Heart right ventricle (tissue), 16 donors: ENCODE measurements around the gene INO80D. TPM values are rescaled to one million over a fixed set of nuclear protein-coding genes. Genes with fewer than 3 reads are reported as not detected.
"Not testable (repeated sequence)": the region's sequence is repeated elsewhere in the genome, so short reads cannot be mapped to it uniquely, and the experiment has no call there.

Source experiments
- ATAC-seq, 8 donors: fragments of 200-7000 bp; cut with Tn5 transposase; one replicate each; pipeline ENCODE4 v1.9.1; 2020; ENCODE audit warnings: mild to moderate bottlenecking in 8 of 8, moderate library complexity in 8 of 8, moderate number of reproducible peaks in 1 of 8
- DNase-seq, 2 donors: peaks; one replicate each; pipeline ENCODE4 v3.0.0-alpha.2; 2020
- H3K27ac ChIP-seq, 10 donors: fragments of 200-600 bp; sonication (generic) in 2 of 10; one replicate each; pipeline versions ENCODE4 v1.5.0 to v1.8.0; 2020 to 2022; ENCODE audit warnings: mild to moderate bottlenecking in 3 of 10
- H3K27me3 ChIP-seq, 7 donors: fragments of 200-600 bp; one replicate each; pipeline ENCODE4 v1.8.0; 2021 to 2022; ENCODE audit warnings: mild to moderate bottlenecking in 2 of 7
- H3K36me3 ChIP-seq, 9 donors: fragments of 200-600 bp; sonication (generic) in 1 of 9; one replicate each; pipeline versions ENCODE4 v1.5.0 to v1.8.0; 2020 to 2022; ENCODE audit warnings: mild to moderate bottlenecking in 2 of 9
- H3K4me1 ChIP-seq, 9 donors: fragments of 200-600 bp; sonication (generic) in 1 of 9; one replicate each; pipeline versions ENCODE4 v1.5.0 to v1.8.0; 2020 to 2022; ENCODE audit warnings: mild to moderate bottlenecking in 4 of 9
- H3K4me3 ChIP-seq, 10 donors: fragments of 200-600 bp; sonication (generic) in 2 of 10; one replicate each; pipeline versions ENCODE4 v1.5.0 to v1.8.0; 2020 to 2022; ENCODE audit warnings: mild to moderate bottlenecking in 7 of 10, moderate library complexity in 2 of 10
- H3K9me3 ChIP-seq, 11 donors: fragments of 200-600 bp in 10 of 11; sonication (generic) in 2 of 11; one replicate each; pipeline versions ENCODE4 v1.5.0 to v1.8.0; 2013 to 2022; ENCODE audit warnings: mild to moderate bottlenecking in 2 of 11, control low read depth in 1 of 11, moderate library complexity in 1 of 11
- whole genome bisulfite sequencing, 2 donors: extraction: QIAGEN DNeasy Blood & Tissue Kit; methylation state at CpG; one replicate each; pipeline ENCODE4 v1.1.7; 2013; ENCODE audit warnings: inconsistent platforms in 1 of 2; 5-methylcytosine and 5-hydroxymethylcytosine counted together
- intact Hi-C, 10 donors: fragments of 100-400 bp; cut with DNase I; formaldehyde crosslinking; loops; one replicate each; pipeline versions ENCODE4 v1.11.1 to v1.14.2; 2022
- polyA plus RNA-seq, 2 donors: library from polyadenylated mRNA; stranded (reverse); fragments of 200-250 nt; gene quantifications; one replicate each; pipeline ENCODE4 v1.2.3, GENCODE V29; 2013
- total RNA-seq, 10 donors: library from RNA; stranded (reverse); fragmentation: NEBNext Ultra II Directional in 3 of 10; extraction: Animal tissue kit (Norgen Biotek cat#: 25700) in 3 of 10; gene quantifications; one replicate each; pipeline versions ENCODE4 v1.2.1 to v1.2.4, GENCODE V29; 2021 to 2023
- TF ChIP-seq, protein P1 (sequence below), 9 donors: fragments of 200-600 bp; sonication (generic) in 2 of 9; IDR thresholded peaks; one replicate each; pipeline versions ENCODE4 v1.5.0 to v1.8.0; 2021 to 2022; ENCODE audit warnings: antibody characterized with exemption in 9 of 9, mild to moderate bottlenecking in 5 of 9, moderate library complexity in 1 of 9
- donor health status: Arrhythmogenic right ventricular cardiomyopathy.
- donor health status: ischemic (EF 13 %, LVEDD 7.1; RV severe dilation, severe dysfunction).
- donor health status: healthy with polysubstance abuse.
- donor health status: DM: no; HTN: yes; CAD: no.
- donor health status: DM: no; HTN: no; CAD: no.
- donor health status: ischemic (EF 25% LVEDD 6.9; RV normal size, moderate dysfunction).
- donor health status: ischemic (EF 25% LVEDD 5.7; RV mildly dilated, moderate dysfunction).
- donor health status: healthy.
- donor health status: DM: yes; HTN: yes; CAD: no.
- donor health status: Ischemic cardiomyopathy.
- donor health status: ischemic (EF 35%, LVEDD 5.7; RV mildly dilated, moderate dysfunction).
- donor health status: nonischemic (EF 11% LVEDD 7.7; RV severe dilation, severe dysfunction).
- donor health status: DM: yes; HTN: yes; CAD: no.
- donor health status: PGD.
- donor health status: ischemic (EF 29% LVEDD 5.4; RV normal size, mild dysfunction).
- donor health status: nonischemic (EF 23%, LVEDD 6.1; RV moderate dilation, normal function).

INO80D gene
- total and polyA plus RNA-seq, 12 donors: 1.1 to 26.3 (median 15.9) TPM

DNA sequence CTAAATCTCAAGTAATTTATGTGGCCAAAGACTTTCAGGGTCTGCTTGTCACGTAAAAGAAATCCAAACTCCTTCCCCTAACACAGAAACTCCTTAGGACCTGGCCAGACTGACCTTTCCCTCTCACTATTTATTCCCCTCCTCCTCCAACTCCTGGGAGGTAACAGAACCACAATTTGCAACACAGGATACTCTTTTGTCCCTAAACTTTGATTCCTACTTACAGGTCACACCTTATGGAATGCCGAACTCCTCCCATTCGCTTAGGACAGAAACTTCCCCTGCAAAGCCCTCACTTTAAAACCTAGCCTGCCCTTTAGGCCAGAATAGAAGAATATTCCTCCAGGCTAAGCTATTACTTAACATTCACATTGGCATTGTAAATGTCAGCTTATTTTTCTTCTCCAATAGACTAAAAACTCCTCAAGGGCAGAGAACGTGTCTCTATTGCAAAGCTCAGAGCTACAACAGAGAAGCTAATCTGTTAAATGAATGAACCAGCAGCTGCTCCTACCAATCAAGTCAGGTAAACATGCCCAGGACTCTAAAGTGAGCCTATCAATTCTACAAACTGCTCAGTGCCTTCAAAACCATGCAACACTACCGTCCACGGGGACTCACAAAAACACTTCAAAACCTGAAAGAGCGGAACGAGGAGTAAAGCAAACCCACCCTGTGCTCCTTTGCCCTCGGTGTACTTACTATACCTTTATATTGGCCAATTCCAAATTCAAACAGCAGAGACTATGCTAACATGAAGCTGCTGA, 6.1 kb downstream of the INO80D start:
- Histone ChIP-seq H3K36me3 (no peaks in the 10 kb centered on the region), H3K27me3 (no peaks in the 10 kb centered on the region), H3K27ac (no peak overlapping the region), H3K4me1 (peaks cover 0 to 30% (median 13%) of the 10 kb centered on the region in 9 donors), H3K9me3 (no peaks in the 10 kb centered on the region), H3K4me3 (no peak overlapping the region)
- intact Hi-C loops: loop anchor here in 1 of 10 donors (10.0 kb wide), 1 partner anchor 75 kb away; the partner anchor contains the start of genes EEF1B2 and NDUFS1
- no peak for ATAC-seq
- DNase-seq: no peak
- TF ChIP-seq, protein P1, sequence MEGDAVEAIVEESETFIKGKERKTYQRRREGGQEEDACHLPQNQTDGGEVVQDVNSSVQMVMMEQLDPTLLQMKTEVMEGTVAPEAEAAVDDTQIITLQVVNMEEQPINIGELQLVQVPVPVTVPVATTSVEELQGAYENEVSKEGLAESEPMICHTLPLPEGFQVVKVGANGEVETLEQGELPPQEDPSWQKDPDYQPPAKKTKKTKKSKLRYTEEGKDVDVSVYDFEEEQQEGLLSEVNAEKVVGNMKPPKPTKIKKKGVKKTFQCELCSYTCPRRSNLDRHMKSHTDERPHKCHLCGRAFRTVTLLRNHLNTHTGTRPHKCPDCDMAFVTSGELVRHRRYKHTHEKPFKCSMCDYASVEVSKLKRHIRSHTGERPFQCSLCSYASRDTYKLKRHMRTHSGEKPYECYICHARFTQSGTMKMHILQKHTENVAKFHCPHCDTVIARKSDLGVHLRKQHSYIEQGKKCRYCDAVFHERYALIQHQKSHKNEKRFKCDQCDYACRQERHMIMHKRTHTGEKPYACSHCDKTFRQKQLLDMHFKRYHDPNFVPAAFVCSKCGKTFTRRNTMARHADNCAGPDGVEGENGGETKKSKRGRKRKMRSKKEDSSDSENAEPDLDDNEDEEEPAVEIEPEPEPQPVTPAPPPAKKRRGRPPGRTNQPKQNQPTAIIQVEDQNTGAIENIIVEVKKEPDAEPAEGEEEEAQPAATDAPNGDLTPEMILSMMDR (IDR thresholded peaks at IDR 0.05): no peak
- 73 to 77% methylated on average over 9 of the region's 9 CpGs for WGBS, 2 donors

DNA sequence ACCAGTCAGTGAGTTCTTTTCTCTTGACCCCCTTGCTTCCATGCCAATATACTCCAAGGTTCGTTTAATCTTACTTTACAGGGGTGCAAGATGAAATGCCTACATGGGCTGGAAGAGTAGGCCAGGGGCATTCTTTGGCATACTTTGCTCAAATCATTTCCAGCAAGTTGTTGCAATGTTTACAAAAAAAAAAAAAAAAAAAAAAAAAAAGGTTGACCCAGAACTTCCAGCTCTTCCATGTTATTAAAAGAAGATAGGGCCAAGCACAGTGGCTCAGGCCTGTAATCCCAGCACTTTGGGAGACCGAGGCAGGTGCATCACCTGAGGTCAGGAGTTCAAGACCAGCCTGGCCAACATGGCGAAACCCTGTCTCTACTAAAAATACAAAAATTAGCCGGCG, 8.1 kb downstream of the INO80D start:
- 90 to 93% methylated on average over 5 of the region's 5 CpGs for WGBS, 2 donors
- H3K27me3 ChIP-seq, H3K27ac ChIP-seq, H3K4me3 ChIP-seq, intact Hi-C loops, DNase-seq, H3K36me3 ChIP-seq, H3K9me3 ChIP-seq, ATAC-seq: not testable (repeated sequence)
- H3K4me1 ChIP-seq: peaks cover 0 to 26% (median 3%) of the 10 kb centered on the region in 9 donors

DNA sequence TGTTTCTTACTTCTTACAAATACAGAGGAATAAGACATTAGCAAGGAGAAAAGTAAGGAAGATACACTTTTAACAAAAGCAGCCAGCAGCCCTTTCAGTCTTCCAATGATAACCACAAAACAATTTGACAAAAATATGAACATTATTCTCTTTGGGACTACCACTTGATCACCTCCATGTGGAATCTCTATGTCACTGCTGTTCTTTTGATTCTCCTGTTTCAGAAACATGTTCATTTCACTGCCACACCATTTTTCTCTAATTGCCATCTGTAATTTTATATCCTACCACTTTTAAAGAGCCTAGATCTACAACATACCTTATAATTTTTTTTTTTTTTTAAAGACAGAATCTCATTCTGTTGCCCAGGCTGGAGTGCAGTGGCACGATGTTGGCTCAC, 10.9 kb downstream of the INO80D start:
- peaks cover 0 to 34% (median 0%) of the 10 kb centered on the region in 9 donors for H3K4me1 ChIP-seq
- no peak overlapping the region for H3K4me3 ChIP-seq
- peaks cover 0 to 8% (median 0%) of the 10 kb centered on the region in 9 donors for H3K36me3 ChIP-seq
- TF ChIP-seq, protein P1 (IDR thresholded peaks at IDR 0.05): no peak
- ATAC-seq: no peak
- H3K9me3 ChIP-seq: no peaks in the 10 kb centered on the region
- no peaks in the 10 kb centered on the region for H3K27me3 ChIP-seq
- DNase-seq: no peak
- intact Hi-C loops: no loop called here
- H3K27ac ChIP-seq: no peak overlapping the region
- WGBS, 2 donors: 96 to 98% methylated on average over 1 of the region's 1 CpG

DNA sequence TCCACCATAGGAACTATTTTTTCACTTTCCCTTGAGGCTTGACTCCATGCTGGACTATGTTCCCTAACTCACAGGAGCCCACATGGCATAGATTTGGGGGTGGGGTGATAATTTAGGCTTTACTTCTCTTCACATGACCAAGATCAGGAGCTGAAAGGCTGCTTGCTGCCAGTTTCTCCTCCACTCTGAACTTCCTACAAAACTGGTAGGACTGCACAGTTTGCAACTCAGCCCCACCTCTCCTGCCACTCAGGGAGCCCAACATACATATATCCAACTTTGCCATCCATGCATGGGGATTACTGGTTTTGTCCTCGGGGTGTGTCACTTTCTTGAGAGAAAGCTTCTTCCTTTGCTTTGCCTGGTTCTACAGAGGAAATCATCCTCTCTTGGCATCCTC, 14.2 kb downstream of the INO80D start:
- Histone ChIP-seq H3K4me3 (no peak overlapping the region), H3K27ac (no peak overlapping the region), H3K9me3 (no peaks in the 10 kb centered on the region), H3K27me3 (no peaks in the 10 kb centered on the region), H3K4me1 (peaks cover 0 to 19% (median 0%) of the 10 kb centered on the region in 9 donors), H3K36me3 (peaks cover 0 to 9% (median 0%) of the 10 kb centered on the region in 9 donors)
- ATAC-seq (no peak), DNase-seq (no peak)
- TF ChIP-seq, protein P1 (IDR thresholded peaks at IDR 0.05): no peak
- WGBS, 2 donors: 60 to 72% methylated on average over 1 of the region's 1 CpG
- intact Hi-C loops: loop anchor here in 1 of 10 donors (2.0 kb wide), 1 partner anchor 25 kb away; no protein-coding TSS in a partner anchor

DNA sequence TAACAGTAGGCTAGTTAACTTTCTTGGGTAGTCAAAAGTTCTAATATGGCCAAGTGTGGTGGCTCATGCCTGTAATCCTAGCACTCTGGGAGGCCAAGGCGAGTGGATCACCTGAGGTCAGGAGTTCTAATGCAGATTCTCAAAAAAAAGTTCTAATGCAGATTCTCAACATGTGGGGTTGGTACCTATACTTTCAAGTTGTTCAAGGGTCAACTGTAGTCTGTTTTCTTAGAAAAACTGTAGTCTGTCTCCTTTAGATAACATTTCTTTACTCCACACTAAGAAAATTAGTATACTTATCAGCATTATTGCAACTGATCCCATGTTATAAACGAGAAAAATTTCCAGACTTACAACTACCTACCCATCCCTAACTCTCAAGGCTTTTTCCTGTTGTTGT, 16.6 kb downstream of the INO80D start:
- Histone ChIP-seq H3K4me1 (peaks cover 0 to 19% (median 0%) of the 10 kb centered on the region in 9 donors), H3K27me3 (no peaks in the 10 kb centered on the region), H3K36me3 (peaks cover 0 to 9% (median 0%) of the 10 kb centered on the region in 9 donors), H3K4me3 (no peak overlapping the region), H3K27ac (no peak overlapping the region), H3K9me3 (no peaks in the 10 kb centered on the region)
- 88 to 91% methylated on average over 2 of the region's 2 CpGs for WGBS, 2 donors
- intact Hi-C loops: no loop called here
- ATAC-seq (no peak), DNase-seq (no peak)
- TF ChIP-seq, protein P1 (IDR thresholded peaks at IDR 0.05): no peak
